SK-N-SH treated with all-trans-retinoic acid at 6 μM for 48 hours (cell line): ENCODE measurements around the gene LMNA.

Experiments
- ARNTL ChIP-seq: fragments of 450-650 bp; formaldehyde crosslinking; IDR thresholded peaks from 2 replicates; pipeline ENCODE4 v1.5.0; 2020; ENCODE audit warnings: low read depth, mild to moderate bottlenecking, moderate library complexity, borderline replicate concordance
- BACH2 ChIP-seq: fragments of 250-450 bp; sonication (Bioruptor Pico); IDR thresholded peaks from 2 replicates; pipeline ENCODE4 v1.9.0; 2021; ENCODE audit warnings: mild to moderate bottlenecking, borderline replicate concordance
- ISL1 ChIP-seq: fragments of 250-450 bp; sonication (Bioruptor Pico); IDR thresholded peaks from 2 replicates; pipeline ENCODE4 v2.1.2; 2022; ENCODE audit warnings: mild to moderate bottlenecking, moderate library complexity
- OSR1 ChIP-seq: fragments of 250-450 bp; sonication (Bioruptor Pico); IDR thresholded peaks from 2 replicates; pipeline ENCODE4 v1.8.0; 2022; ENCODE audit warnings: moderate library complexity, mild to moderate bottlenecking, inconsistent platforms
- RARB ChIP-seq: fragments of 250-450 bp; sonication (Bioruptor Pico); IDR thresholded peaks from 2 replicates; pipeline ENCODE4 v1.8.0; 2021; ENCODE audit warnings: mild to moderate bottlenecking, moderate library complexity
- SNAI2 ChIP-seq: fragments of 250-450 bp; sonication (Bioruptor Pico); IDR thresholded peaks from 2 replicates; pipeline ENCODE4 v1.5.0; 2020; ENCODE audit warnings: mild to moderate bottlenecking, moderate library complexity
- TOX ChIP-seq: fragments of 250-450 bp; sonication (Bioruptor Pico); IDR thresholded peaks from 2 replicates; pipeline ENCODE4 v1.8.0; 2021; ENCODE audit warnings: mild to moderate bottlenecking, moderate library complexity, borderline replicate concordance
- ZNF70 ChIP-seq: fragments of 450-650 bp; formaldehyde crosslinking; IDR thresholded peaks from 2 replicates; pipeline ENCODE4 v1.5.0; 2020; ENCODE audit warnings: mild to moderate bottlenecking, moderate library complexity
- TF ChIP-seq, protein P1 (sequence below): fragments of 250-450 bp; sonication (Bioruptor Pico); IDR thresholded peaks from 2 replicates; pipeline ENCODE4 v1.5.1; 2020; ENCODE audit warnings: low read depth, mild to moderate bottlenecking, moderate library complexity

DNA sequence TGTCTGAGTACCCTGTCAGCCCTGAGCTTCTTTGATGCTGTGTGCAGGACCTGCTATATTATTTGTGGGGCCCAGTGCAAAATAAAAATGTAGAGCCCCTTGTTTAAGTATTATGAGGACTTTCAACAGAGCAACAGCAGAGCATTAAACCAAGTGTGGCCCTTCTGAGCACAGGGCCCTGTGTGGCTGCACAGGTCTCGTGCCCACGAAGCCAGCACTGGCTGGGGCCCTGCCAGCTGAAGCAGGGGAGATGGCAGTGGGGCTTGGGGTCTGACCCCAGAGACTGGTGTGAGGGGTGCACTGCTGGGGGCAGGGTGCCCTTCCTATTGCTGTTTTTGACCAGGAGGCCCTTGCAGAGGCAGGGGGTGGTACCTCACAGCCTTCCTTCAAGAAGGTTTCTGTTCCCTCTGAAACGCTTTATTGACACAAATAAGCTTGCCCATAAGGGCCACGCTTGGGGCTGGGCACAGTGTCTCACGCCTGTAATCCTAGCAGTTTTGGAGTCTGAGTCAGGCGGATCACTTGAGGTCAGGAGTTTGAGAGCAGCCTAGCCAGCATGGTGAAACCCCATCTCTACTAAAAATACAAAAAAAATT, 36.7 kb downstream of the LMNA start:
- TF ChIP-seq, protein P1, sequence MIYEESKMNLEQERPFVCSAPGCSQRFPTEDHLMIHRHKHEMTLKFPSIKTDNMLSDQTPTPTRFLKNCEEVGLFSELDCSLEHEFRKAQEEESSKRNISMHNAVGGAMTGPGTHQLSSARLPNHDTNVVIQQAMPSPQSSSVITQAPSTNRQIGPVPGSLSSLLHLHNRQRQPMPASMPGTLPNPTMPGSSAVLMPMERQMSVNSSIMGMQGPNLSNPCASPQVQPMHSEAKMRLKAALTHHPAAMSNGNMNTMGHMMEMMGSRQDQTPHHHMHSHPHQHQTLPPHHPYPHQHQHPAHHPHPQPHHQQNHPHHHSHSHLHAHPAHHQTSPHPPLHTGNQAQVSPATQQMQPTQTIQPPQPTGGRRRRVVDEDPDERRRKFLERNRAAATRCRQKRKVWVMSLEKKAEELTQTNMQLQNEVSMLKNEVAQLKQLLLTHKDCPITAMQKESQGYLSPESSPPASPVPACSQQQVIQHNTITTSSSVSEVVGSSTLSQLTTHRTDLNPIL = no peak
- no peak for TF ChIP-seq ISL1 (CRISPR knock-in tag)
- no peak for TF ChIP-seq SNAI2 (CRISPR knock-in tag)
- no peak for TF ChIP-seq BACH2 (CRISPR knock-in tag)
- TF ChIP-seq TOX (CRISPR knock-in tag) = no peak
- no peak for TF ChIP-seq OSR1 (CRISPR knock-in tag)
- TF ChIP-seq ARNTL (CRISPR knock-in tag) = no peak
- TF ChIP-seq ZNF70 (CRISPR knock-in tag) = no peak
- no peak for TF ChIP-seq RARB (CRISPR knock-in tag)
